ENCODE measurements around the gene LMCD1. TPM values are rescaled to one million over a fixed set of nuclear protein-coding genes. Genes with fewer than 3 reads are reported as not detected.

LMCD1 gene, protein sequence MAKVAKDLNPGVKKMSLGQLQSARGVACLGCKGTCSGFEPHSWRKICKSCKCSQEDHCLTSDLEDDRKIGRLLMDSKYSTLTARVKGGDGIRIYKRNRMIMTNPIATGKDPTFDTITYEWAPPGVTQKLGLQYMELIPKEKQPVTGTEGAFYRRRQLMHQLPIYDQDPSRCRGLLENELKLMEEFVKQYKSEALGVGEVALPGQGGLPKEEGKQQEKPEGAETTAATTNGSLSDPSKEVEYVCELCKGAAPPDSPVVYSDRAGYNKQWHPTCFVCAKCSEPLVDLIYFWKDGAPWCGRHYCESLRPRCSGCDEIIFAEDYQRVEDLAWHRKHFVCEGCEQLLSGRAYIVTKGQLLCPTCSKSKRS
- total RNA-seq (ENCODE audit: insufficient read depth, low replicate concordance): 459 TPM

DNA sequence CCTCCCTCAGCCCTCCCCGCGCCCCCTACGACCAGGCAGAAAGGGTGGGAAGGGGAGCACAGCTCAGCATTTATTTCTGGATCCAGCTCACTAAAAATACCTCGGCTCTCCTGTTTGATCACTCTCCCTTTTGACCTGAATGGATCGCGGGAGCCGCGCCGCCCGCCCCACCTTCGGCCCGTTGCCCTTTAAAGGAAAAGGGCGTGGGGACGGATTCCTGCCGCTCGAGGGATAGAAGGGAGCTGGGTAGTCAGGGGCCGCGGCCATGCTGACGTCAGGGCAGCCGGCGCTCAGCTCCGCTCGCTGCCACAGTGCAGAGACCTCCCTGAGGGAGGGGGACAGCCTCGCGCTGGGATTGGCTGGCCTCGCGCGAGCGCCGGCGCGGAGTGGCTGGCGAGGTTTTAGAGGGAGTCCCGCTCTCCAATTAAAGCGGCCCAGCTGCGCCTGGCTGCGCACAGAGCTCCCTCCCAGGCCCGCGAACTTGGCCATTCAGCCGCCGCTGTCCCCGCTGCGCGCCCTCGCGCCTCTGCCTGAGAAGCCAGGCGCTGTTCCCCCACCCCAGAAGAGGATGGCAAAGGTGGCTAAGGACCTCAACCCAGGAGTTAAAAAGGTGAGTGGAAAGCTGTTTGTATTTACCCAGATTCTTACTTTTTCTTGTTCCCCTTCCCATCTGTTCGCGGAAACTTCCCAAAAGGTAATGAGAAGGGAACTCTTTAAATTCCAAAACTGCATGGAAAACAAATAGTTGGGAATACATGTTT, at the start of gene LMCD1:
LMCD1 (plus strand) TSS at position 453 of the 761 bp plus-strand sequence; CDS start at position 569, 116 bp downstream.
- peak; percentile 98 for DNase-seq (ENCODE audit: low spot score)

DNA sequence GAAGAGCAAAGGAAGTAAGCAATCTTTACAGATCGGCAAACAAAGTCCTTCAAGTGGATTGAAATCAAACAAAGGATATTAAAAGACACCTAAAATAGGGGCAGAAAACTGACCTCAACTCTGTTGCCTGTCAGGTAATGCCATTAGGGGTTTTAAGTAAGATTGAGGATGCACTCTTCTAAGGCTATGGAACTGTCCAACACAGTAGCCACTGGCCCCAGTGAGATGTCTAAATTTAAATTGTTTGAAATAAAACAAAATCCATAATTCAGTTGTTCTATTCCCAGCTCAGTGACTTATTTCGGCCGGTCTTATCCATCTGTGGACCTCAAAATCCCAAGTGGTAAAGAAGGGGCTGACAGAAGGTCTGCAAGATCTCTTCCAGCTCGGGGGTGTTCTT, 49.5 kb upstream of the LMCD1 start:
- DNase-seq (ENCODE audit: low spot score): no peak

DNA sequence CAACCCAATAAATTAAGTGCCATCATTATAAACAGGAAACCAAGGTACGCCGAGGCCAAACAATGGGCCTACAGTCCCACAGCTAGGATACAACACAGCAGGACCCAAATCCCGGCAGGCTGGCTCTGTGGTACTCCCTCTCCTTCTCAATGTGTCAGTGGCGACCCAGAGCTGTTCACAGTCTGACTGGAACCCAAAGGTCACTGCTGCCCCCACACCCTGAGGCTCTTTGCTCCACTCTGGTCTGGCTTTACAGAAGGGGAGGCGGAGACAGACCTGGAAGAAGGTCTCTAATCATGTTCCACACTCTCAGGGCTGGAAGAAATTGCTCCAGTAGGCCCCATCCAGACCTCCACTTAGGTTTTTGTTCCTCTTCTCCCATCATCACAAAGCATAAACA, 48.5 kb upstream of the LMCD1 start:
- DNase-seq (ENCODE audit: low spot score): no peak

DNA sequence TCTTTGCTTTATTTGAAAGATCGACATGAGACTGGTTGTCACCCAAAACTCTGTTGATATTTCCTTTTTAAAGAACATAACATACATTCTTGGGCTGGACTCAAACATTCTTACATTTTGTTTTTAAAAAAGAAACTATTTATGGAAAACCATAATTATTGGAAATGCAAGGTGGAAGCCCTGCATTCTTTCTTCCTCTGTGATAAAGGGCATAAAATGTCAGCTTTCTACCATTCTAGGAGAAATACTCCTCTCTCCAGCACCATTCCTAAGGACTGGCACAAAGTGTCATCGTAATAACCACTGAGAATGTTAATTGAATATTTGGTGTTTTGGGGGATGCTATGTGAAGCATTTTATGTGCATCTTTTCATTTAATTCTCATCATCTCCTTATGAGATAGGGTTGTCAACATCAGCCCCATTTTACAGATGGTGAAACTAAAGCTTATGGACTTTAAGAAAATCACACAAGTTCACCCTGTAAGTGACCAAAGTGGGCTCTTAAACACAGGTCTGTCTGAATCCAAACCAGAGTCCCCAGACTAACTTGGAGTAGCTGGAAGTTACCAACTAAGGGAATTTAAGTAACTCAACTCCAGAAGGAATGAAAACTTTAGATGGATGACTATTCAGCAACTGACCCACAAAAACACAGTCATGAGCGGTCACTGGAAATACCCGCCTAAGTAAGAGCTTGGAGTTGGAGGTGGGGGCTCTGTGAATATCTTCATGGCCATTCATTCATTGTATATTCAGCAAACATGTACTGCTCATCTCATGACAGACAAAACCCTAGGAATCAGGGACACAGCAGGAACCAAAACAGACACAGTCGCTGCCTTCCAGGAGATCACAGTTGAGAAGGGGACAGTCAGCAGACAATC, 45.9 kb upstream of the LMCD1 start:
- no peak for DNase-seq (ENCODE audit: low spot score)

DNA sequence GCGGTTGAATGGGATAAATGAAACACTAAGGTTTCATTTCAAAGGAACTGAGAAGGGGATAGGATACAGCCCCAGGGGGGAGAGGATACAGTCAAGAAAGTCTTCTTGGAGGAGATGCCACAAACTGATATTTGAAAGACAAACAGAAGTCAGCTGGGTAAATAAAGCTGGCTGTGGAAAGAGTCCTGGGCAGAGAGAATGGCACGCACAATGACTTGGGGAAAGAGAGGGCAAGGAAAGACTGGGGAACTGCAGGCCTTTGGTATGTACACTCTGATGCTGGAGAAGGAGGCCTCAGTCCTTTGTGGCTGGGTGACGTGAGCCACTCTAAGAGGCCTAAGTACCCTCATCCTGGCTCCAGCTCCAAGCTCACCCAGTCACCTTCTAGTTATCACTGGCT, 45.2 kb upstream of the LMCD1 start:
- DNase-seq (ENCODE audit: low spot score): no peak

DNA sequence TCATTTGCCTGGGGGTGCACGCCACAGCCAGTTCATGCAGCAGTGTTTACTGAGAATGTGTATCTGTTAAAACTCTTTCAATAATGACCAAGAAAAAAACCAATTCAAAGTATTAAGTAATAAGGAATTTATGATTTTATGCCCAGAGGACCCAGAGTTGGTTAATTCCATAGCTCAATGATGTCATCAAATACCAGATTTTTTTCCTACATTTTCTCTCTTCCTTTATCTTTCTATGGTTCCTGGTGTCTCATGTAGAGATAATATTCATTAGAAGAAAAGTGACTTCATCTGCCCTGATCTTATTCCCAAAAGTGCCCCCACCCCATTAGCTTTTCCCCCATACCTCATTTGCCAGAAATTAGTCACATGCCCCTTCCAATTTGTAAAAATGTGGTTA, 44.6 kb upstream of the LMCD1 start:
- DNase-seq (ENCODE audit: low spot score): no peak

DNA sequence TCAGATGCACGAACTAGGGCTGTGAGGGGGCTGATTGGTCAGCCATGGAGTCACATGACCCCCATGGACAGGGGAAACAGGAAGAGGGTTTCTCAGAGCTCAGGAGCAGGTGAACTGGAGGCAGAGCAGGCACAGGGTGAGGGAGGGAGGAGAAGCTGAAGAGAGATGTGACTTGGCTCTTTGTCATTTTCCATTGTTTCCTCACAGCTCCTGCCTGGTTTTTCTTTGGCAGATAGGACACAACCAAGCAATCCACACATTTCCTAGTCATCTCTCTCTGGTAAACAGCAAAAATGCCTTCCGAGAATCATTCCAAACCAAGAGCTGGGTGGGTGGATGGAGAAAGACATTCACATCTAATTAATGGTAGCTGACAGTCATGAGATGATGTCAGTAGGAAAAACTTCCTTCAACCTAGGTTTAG, 43.4 kb upstream of the LMCD1 start:
- no peak for DNase-seq (ENCODE audit: low spot score)

DNA sequence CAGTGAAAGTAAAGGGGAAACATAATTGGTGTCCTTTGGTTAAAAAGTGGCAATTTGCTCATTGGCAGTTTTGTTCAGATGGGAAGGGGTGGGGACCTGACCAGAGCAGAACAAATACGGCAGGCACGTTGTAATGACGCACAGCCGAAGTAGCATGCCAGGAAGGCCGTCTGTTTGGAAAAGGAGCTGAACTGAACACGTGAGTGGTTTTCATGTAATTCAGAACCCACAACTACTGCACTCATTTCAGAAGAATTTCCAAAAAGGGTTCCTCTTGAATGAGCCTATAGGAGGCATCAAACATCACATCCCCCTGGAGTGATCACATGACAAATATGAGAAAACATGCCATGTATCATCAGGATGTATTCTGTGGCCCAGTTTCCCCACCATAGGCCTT, 42.9 kb upstream of the LMCD1 start:
- DNase-seq (ENCODE audit: low spot score): no peak

DNA sequence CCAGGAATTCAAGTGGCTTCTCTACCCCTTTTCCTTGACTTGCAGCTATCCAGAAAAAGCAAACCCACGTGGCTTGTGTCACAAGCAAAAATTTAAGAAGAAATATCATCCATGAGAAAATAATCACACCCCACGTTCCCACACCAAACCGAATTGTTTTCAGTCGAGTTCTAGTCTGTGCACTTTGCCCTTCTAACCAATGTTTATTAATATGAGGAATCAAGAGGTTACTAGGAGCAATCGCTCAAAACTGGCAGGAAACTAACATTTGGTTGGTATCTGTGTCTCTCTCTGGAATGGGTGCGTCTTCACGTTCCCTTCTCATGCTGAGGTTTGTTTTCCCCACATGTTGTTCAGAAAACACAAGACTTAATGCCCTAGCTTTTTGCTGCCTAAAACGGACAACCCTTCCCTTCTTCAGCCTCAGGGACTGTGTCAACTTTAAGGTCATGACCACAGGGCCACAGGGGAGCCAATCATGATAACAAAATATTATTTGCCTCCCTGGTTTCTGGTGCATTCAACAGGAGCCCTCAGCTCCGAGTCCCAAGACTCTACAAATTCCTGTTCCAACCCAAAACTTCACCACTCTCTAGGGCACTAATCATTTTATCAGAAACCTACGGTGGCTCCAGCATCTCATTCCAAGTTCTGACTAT, 41.4 kb upstream of the LMCD1 start:
- DNase-seq (ENCODE audit: low spot score): no peak

DNA sequence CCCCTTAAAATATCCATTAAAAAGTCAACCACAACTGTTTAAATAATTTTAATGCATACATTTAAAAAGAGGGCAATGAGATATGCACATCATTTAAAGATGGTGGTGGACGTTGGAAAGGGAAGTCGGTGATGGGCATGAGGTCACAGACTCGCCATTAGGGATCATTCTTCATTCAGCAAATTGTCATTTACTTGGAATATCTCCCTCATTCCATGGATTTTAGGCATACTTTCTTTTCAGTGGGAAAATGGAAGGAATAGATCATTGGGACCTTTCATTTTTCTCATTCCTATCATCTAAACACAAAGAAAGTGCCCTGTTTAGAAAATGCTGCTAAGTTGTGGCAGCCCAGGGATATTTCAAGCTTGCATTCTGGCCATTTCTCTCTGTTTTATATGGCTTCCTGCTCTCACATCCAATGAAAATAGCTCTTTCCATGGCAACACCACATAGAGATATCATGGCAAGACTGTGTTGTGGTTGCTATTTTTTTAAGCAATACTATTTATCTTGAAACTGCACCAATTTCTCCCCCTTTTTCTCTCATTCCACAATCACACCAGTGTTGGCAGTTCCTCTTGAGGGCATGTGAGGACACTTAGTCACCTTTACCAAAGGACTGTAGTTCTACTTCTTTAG, 40.7 kb upstream of the LMCD1 start:
- DNase-seq (ENCODE audit: low spot score): no peak

DNA sequence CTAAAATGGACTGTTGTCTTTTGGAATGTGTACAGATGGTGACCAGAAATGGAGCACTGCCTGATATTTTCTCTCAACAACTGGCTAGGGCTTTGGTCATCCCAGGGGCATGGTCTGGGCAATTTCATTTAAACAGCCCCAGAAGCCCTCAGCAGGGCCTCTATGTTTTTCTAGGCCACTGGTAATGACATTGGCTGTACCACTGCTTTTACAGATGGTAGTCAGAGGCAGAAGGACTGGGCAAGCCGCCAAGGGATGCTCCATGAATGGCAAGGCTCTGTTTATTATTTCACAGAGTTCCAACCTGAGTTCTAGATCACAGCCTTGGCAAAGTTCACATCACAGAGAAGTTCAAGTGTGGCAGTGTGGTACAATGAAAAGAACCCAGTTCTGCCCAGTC, 37.0 kb upstream of the LMCD1 start:
- no peak for DNase-seq (ENCODE audit: low spot score)

DNA sequence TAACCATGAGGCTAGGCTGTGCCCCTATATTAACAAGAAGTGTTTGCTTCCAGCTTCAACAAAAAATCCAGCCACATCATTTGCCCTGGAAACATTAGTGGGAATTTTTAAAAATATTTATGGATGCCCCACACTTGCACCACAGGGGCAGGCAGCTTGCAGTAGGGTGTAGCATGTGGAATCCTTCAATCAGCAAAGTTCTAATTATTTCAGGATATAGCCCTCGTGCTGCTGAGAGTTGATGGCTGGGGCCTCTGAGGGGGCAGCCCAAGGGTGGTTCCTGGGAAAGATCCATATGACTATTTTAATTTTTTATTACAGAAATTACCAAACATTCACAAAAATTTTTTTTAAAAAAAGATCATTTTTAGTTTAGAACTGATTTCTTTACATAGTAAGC, 35.1 kb upstream of the LMCD1 start:
- no peak for DNase-seq (ENCODE audit: low spot score)

DNA sequence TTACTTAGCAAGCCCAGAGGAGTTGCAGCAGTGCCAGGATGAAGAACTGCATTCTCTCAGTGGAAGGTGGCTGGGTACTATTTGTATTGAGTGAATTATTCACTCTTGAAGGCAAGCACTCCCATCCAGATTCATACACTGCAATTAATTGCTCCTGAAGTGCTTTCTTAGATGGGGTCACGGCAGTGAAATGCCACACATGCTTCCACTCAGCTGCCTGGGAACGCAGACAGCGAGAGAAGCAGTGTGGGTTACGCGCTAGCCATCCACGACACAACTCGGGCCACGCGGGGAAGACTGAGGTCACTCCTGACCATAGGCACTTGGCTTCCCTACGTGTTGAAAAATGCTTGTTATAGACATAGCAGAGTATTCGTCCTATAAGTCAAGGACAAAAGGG, 30.8 kb upstream of the LMCD1 start:
- no peak for DNase-seq (ENCODE audit: low spot score)

DNA sequence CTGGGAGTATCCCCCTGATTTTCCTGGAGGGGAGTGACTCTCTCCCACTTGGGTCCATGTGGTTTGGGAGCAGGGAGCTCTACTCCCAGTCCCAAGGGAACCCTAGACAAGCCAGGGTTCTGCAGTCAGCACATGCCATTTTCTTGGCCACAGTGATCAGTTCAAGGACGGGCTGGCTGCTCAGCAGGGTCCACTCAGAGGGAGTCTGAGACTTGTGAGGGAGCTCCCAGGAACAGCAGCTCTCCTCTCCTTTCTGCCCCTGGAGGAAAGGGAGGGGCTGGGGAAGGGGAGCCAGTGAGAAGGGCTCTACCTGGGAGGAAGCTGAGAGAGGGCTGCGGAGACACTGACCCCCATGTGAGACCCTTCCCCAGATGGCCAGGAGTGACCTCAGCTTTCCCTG, 29.1 kb upstream of the LMCD1 start:
- no peak for DNase-seq (ENCODE audit: low spot score)

DNA sequence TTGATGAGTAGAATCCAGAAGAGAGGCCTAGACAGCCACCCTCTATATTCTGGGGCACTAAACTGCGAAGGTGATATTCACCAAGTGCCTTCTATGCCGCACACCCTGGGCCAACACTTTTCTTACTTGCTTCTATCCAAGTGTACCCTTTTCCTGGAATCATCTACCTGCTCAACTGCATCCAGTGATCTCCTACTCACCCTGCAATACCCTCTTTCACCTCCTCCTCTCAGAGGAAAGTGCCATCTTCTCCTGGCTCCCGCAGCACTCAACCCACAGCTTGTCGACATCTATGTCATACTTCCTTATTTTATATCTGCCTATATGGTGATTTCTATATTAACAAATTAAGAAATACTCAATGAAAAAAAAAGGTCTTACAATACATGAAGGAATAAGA, 28.6 kb upstream of the LMCD1 start:
- DNase-seq (ENCODE audit: low spot score): no peak

DNA sequence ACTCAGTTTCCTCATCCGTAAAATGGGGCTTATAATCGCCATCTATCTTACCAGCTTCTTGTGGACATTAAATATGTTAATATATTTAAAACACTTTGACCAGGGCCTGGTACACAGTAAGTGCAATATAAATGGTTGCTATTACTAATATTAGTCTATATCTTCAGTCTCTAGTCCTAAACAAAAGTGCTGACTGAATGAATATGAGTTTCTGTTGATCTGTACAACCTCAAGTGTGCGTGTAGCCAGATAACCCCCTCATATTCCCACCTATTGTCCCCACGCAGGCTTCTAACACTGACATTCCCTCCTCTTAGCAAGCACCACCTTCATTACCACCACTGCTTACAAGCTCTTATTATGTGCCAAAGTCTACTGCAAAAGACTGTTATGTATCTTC, 27.6 kb upstream of the LMCD1 start:
- DNase-seq (ENCODE audit: low spot score): no peak

DNA sequence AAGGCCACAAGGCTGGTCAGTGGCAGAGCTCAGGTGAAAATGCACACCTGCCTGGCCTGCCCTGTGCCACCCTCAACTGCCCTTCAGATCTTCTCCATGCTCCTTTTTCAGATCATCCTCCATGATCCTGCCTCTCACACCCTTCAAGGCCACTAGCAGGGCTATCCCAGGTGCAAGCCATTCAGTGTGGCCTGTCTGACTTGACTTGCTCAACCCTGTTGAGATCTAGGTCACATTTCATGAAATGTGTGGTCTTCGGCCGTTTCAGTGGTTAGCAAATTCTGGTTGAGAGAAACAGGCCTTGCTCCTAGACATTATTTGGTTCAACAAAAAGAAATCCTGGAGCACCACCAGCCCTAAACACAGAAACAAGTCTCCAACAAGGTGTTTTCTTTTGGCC, 26.6 kb upstream of the LMCD1 start:
- no peak for DNase-seq (ENCODE audit: low spot score)

DNA sequence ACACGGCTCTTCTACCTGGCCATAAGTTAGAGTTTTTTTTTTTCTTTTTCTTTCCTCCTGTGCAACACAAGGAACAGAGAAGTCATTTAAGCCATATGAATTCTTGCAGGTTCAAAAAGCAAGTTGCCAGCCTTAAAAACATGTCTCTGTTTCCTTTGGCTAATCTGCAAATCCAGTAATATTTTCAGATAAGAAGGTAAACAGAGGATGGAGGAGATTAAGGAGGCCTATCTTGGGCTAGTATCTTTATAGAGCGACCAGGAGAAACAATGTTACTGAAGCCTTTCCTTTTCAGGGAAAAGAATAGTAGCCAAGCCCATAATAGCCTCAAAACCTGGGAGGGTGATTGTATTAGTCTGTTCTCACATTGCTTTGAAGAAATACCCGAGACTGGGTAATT, 20.9 kb upstream of the LMCD1 start:
- no peak for DNase-seq (ENCODE audit: low spot score)

DNA sequence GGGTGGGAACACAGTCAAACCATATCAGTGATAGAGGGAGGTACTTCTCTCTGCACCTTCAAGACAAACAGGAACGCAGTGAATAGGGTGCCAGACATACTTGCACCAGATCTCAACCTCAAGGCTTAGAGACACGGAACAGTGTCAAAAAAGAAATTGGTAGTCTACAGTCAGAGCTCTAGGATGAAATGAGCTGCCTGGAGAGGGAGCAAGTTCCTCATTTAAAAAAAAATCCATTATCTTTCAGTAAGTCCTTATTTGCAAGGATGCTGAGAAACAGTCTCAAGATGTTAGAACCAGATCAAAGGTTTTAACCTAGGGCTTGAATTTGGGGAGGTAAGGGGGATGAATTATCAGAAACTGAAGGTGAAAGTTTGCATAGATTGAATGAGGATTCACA, 20.2 kb upstream of the LMCD1 start:
- no peak for DNase-seq (ENCODE audit: low spot score)

DNA sequence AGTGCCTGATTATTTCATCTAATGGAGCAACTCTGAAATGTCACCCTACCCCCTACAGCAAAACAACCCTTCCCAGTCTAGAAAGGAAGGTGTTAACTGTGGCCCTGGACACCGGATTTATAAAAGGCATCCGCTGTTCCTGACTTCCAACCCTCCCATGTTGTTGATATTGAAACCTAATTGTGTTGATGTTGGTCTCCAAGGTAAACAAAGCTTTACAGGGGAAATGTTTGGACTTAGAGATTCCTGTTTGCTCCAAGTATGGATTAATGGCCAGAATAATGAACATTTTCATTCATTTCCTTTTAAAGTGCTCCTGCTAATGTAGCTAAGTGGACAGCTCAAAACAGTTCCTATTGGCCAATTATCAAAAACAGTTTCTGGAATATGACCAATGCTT, 19.4 kb upstream of the LMCD1 start:
- no peak for DNase-seq (ENCODE audit: low spot score)
